SK-N-SH treated with all-trans-retinoic acid at 6 μM for 48 hours (cell line): ENCODE results near the gene MYEOV.

ENCODE experiments used
- ATAC-seq: fragments of 200-7000 bp; cut with Tn5 transposase; 3 replicates; pipeline ENCODE4 v1.9.1; 2020; ENCODE audit warnings: mild to moderate bottlenecking, moderate library complexity
- ARNTL ChIP-seq: fragments of 450-650 bp; formaldehyde crosslinking; IDR thresholded peaks from 2 replicates; pipeline ENCODE4 v1.5.0; 2020; ENCODE audit warnings: low read depth, mild to moderate bottlenecking, moderate library complexity, borderline replicate concordance
- BACH2 ChIP-seq: fragments of 250-450 bp; sonication (Bioruptor Pico); IDR thresholded peaks from 2 replicates; pipeline ENCODE4 v1.9.0; 2021; ENCODE audit warnings: mild to moderate bottlenecking, borderline replicate concordance
- CREB5 ChIP-seq: fragments of 250-450 bp; sonication (Bioruptor Pico); IDR thresholded peaks from 2 replicates; pipeline ENCODE4 v1.5.1; 2020; ENCODE audit warnings: low read depth, mild to moderate bottlenecking, moderate library complexity
- CSDC2 ChIP-seq: fragments of 250-450 bp; sonication (Bioruptor Pico); IDR thresholded peaks from 2 replicates; pipeline ENCODE4 v1.5.0; 2020; ENCODE audit warnings: mild to moderate bottlenecking, moderate library complexity
- CSRNP3 ChIP-seq: fragments of 250-450 bp; sonication (Bioruptor Pico); IDR thresholded peaks from 2 replicates; pipeline ENCODE4 v1.5.1; 2021; ENCODE audit warnings: mild to moderate bottlenecking, moderate library complexity
- ESRRG ChIP-seq: fragments of 250-450 bp; sonication (Bioruptor Pico); IDR thresholded peaks from 2 replicates; pipeline ENCODE4 v1.6.1; 2021; ENCODE audit warnings: mild to moderate bottlenecking
- ISL1 ChIP-seq: fragments of 250-450 bp; sonication (Bioruptor Pico); IDR thresholded peaks from 2 replicates; pipeline ENCODE4 v2.1.2; 2022; ENCODE audit warnings: mild to moderate bottlenecking, moderate library complexity
- OSR1 ChIP-seq: fragments of 250-450 bp; sonication (Bioruptor Pico); IDR thresholded peaks from 2 replicates; pipeline ENCODE4 v1.8.0; 2022; ENCODE audit warnings: moderate library complexity, mild to moderate bottlenecking, inconsistent platforms
- POU6F1 ChIP-seq: fragments of 250-450 bp; sonication (Bioruptor Pico); IDR thresholded peaks from 2 replicates; pipeline ENCODE4 v1.8.0; 2021; ENCODE audit warnings: low read depth, mild to moderate bottlenecking, moderate library complexity, borderline replicate concordance
- PPARA ChIP-seq: fragments of 250-450 bp; sonication (Bioruptor Pico); IDR thresholded peaks from 2 replicates; pipeline ENCODE4 v1.5.0; 2020; ENCODE audit warnings: mild to moderate bottlenecking, borderline replicate concordance
- RARB ChIP-seq: fragments of 250-450 bp; sonication (Bioruptor Pico); IDR thresholded peaks from 2 replicates; pipeline ENCODE4 v1.8.0; 2021; ENCODE audit warnings: mild to moderate bottlenecking, moderate library complexity
- TCF4 ChIP-seq: fragments of 250-450 bp; sonication (Bioruptor Pico); IDR thresholded peaks from 2 replicates; pipeline ENCODE4 v1.8.0; 2021; ENCODE audit warnings: mild to moderate bottlenecking, moderate library complexity, borderline replicate concordance
- TOX ChIP-seq: fragments of 250-450 bp; sonication (Bioruptor Pico); IDR thresholded peaks from 2 replicates; pipeline ENCODE4 v1.8.0; 2021; ENCODE audit warnings: mild to moderate bottlenecking, moderate library complexity, borderline replicate concordance
- TSHZ2 ChIP-seq: fragments of 250-450 bp; sonication (Bioruptor Pico); IDR thresholded peaks from 2 replicates; pipeline ENCODE4 v1.5.0; 2020; ENCODE audit warnings: mild to moderate bottlenecking, moderate library complexity
- ZC3H10 ChIP-seq: fragments of 250-450 bp; sonication (Bioruptor Pico); IDR thresholded peaks from 2 replicates; pipeline ENCODE4 v1.5.1; 2021; ENCODE audit warnings: mild to moderate bottlenecking, moderate library complexity
- ZFP3 ChIP-seq: fragments of 250-450 bp; sonication (Bioruptor Pico); IDR thresholded peaks from 2 replicates; pipeline ENCODE4 v1.5.0; 2020; ENCODE audit warnings: mild to moderate bottlenecking, moderate library complexity
- ZFP30 ChIP-seq: fragments of 450-650 bp; formaldehyde crosslinking; IDR thresholded peaks from 2 replicates; pipeline ENCODE4 v1.5.0; 2022; ENCODE audit warnings: mild to moderate bottlenecking, moderate library complexity
- ZNF565 ChIP-seq: fragments of 450-650 bp; formaldehyde crosslinking; conservative IDR thresholded peaks from 2 replicates; pipeline ENCODE4 v1.5.0; 2020; ENCODE audit warnings: low read depth, mild to moderate bottlenecking, moderate library complexity
- ZNF8 ChIP-seq: fragments of 450-650 bp; formaldehyde crosslinking; IDR thresholded peaks from 2 replicates; pipeline ENCODE4 v1.5.0; 2020; ENCODE audit warnings: mild to moderate bottlenecking, moderate library complexity

The MYEOV gene

GRCh38 chr11:69320756-69321741, 27.1 kb downstream of the MYEOV start (continued):
- TF ChIP-seq POU6F1 (no peak), ZC3H10 (CRISPR knock-in tag) (no peak), ZNF565 (CRISPR knock-in tag) (no peak), TCF4 (no peak)

- no peak for TF ChIP-seq ESRRG
- TF ChIP-seq, all 23 proteins: peak for 0
- peak; percentile 62 for ATAC-seq
Observed at GRCh38 chr11:69321877-69322361, 28.0 kb downstream of the MYEOV start.

GRCh38 chr11:69325446-69325845, 31.5 kb downstream of the MYEOV start:
- TF ChIP-seq ZFP3 (CRISPR knock-in tag) = no peak
- TF ChIP-seq ZFP30 = no peak
- TF ChIP-seq CREB5 (CRISPR knock-in tag) = no peak
- TF ChIP-seq TSHZ2 = no peak
- TF ChIP-seq ZNF8 (CRISPR knock-in tag) = no peak
- no peak for TF ChIP-seq RARB (CRISPR knock-in tag)
- TF ChIP-seq PPARA (CRISPR knock-in tag) = no peak
- no peak for TF ChIP-seq ESRRG
- TF ChIP-seq CSDC2 (CRISPR knock-in tag) = no peak
- TF ChIP-seq BACH2 (CRISPR knock-in tag) = no peak
- TF ChIP-seq CSRNP3 = no peak
- no peak for TF ChIP-seq OSR1
- no peak for TF ChIP-seq ZC3H10 (CRISPR knock-in tag)
- TF ChIP-seq POU6F1 = no peak
- TF ChIP-seq ISL1 (CRISPR knock-in tag) = no peak
- no peak for TF ChIP-seq ARNTL (CRISPR knock-in tag)
- ATAC-seq = no peak

- TF ChIP-seq ZNF8 (CRISPR knock-in tag) (no peak), RARB (CRISPR knock-in tag) (no peak), ESRRG (no peak), CSRNP3 (no peak), ZC3H10 (CRISPR knock-in tag) (no peak), POU6F1 (no peak), TOX (CRISPR knock-in tag) (no peak)
- no peak for ATAC-seq
Observed at GRCh38 chr11:69326622-69327219, 32.8 kb downstream of the MYEOV start.
